IPS-NIHi7 (cell line): ENCODE results near the gene PLAC9.
A peak's percentile ranks its signal among the peaks of the same experiment; 100 is the strongest.

Experiments used
- DNase-seq: peaks from one replicate; pipeline ENCODE4 v3.0.0; 2012; ENCODE audit warnings: mixed read lengths; ENCODE audit errors: extremely low spot score

The PLAC9 gene

DNA sequence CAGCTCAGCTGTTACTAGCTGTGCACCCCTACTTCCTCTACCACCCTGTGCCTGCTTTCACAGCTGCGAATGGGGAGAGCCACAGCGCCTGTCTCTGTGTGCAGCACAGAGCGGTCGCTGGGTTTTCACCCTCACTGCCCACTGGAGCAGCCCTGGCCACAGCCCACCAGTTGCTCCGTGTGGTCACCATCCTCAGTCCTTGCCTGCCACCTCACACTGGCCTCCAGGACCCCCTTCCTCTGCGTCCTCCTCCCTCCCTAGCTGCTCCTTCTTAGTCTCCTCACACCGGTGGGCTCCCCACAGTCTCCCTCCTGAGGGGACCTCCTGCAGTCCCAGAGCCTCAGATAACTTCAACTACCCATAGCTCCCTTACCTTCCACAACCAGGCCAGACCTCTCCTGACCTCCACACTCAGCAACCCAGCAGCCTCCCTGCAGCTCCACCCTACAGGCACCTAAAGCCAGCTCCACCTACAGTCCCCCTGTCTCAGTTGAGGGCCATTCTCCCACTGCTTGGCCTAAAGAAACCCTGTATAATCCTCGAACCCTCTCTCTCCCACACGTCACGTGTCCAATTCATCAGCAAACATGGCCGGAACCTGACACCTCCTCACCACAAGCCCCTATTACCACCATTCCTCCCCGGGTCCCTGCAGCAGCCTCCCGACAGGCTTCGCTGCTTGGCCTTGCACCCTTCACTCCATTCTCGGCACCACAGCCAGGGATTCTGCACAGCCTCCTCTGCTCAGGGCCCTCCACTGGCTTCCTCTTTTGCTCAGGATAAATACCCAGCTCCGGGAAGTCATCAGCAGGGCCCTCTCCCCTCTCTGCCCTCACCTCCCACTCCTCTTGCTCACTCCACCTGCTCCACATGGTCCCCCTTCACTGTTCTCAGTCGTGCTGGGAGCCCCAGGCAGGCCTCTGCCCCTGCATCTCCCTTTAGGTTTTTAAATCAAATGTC, 28.1 kb downstream of the PLAC9 start:
- no peak for DNase-seq

DNA sequence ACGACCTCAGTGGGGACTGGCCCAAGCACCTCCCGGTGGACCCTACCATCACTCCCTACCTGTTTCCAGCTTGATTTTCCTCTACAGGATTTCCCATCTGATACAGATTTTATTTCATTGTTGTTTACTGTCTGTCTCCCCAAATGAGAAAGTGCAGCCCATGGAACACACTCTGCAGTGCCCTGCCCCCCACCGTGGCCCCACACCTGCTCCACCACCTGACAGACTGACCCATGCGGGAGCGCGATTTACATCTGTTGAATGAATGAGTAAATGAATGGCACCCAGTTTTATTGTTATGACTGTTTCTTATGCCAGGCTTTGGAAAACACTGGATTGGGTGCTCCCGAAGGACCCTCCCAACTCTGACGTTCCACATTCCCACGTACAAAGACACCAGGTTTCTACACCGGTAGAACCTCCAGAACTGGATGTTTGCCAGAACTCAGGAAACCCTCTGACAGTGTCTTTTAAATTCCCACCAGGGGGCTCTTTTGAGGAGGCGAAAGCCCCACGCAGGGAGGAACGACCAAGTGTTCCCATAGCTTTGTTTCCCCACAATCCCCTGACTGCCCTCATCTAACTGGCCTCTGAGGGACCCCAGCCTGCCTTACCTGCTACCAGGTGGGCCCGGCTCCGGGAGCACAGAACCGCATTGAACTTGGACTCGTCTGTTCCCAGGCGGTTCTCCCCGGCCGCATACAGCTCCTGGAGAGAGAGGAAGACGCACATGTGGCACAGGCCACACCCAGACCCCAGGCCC, 29.0 kb downstream of the PLAC9 start:
- peak; percentile 45 for DNase-seq

DNA sequence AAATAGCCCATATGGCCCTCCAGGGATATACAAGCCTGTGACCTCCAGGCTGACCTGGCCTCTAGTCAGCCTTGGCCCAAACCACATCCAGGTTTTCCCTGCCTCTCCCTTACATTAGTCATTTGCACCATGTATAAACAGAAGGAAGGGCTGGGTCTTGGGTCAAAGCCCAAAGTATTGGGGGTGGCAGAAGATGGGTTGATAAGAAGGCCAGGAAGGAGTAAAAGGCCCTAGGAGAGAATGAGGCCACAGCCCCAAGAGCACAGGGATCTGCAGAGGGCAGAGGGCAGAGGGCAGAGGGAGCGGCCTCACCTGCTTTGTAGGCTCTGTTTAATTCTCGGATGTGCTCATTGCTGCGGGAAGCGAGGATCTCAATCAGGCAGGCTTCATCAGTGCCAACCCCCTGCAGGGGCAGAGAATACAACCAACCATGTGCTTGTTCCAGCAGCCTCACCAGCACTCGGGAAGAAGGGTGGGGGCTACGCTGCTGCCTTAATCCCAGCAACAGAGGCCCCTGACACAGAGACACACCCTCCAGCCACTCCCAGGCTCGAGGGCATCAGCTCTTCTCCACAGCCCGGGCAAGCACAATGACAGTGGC, 31.3 kb downstream of the PLAC9 start:
- no peak for DNase-seq

DNA sequence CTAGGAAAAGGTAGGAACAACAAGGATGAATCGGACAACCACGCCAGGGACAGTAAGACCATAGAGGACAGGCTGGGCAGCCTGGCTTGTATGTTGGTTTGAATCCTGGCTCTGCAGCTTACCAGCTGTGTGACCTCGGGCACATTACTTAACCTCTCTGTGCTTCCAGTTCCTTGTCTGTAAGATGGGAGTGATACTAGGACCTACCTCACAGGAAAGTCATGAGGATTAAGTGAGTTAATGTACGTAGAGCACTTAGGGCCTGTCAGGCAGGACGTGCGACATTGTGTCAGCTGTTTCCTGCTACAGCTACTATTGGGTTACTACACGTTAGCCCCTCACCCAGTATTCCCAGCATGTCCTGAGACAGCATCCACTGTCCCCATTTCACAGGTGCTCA, 32.1 kb downstream of the PLAC9 start:
- no peak for DNase-seq

DNA sequence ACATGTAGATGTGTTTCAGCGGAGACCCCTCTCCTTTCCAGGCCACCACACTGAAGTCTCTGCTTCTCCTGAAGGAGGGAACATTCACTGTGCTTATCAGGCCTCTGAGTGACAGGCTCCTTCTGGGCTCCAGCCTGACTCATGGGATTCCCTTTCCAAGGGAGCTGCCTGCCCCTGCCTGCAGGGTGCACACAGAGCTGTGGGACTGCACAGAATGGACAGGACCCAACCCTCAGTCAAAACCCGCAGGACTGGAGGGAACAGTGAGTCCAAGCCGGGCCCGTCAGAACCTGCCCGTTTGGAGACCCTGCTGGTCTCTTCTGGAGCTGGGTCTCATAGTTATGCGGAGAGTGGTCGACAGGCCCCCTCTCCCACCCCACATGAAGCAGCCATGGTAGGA, 32.6 kb downstream of the PLAC9 start:
- no peak for DNase-seq

DNA sequence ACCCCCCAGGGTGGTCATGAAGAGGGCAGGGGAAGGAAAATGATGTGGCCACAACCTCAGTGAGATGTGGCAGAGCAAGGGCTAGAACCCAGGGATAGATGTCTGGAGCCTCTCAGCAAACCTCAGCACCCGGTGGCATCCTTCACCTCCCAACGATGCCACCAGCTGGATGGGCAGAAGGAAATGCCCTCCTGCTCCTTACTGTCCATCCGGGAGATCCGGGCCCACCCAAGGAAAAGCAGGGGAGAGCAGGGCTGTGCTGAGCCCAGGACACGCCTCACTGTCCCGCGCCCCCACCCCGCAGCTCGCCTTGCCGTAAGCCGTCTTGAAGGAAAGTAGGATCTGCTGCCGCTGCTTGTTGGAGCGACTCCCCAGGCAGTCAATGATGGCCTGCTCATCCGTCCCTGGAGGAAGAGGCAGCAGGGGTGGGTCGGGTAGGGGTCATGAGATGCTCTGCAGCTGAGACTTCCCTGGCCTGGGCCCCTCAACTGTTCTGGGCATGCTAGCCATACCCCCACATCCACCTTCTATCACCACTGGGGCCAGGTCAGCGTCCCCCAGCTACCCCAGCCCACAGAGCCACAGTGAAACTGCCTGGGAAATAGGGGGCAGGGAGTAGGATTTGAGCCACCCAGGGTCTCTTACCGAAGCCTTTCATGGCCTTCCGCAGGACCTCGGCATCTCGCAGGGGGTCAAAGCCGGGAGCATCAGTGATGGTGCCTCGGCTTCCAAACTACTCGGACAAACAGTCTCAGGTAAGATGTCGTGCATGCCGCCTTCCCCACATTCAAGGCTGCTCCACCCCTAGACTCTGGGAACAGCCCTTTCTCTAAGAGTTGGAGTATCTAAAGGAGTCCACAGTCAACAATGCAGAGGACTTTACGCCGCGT, 34.3 kb downstream of the PLAC9 start:
- no peak for DNase-seq

DNA sequence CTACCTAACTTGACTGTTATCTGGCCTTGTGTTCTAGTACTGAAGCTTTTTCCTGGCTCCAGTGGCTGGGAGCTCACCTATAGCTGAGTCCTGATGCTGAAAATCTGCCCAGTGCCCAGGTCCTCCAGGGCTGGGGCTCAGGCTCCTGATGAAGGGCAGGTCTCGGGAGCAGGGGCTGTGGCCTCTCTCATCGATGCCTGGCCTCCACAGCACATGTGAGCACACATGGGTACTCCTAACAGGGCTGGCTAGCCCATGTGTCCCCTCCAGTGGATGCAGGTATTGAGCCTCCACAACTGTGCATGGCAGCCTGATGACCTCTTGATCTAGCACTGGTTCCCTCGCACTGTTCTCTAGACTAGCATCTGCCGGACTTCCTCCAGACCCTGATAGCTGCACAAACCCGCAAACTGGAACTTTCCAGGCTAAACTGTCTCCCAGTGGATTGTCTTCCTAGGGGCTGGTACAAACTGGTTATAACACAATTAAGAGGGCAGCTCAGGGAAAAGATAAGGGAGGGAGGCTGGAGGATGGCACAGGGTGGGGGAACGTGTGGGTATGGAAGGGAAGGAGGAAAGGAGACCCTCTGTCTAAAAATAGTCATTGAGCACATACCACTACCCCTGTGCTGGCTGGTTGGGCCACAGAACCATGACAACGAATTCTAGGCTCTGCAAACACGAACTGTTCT, 35.1 kb downstream of the PLAC9 start:
- DNase-seq = no peak

DNA sequence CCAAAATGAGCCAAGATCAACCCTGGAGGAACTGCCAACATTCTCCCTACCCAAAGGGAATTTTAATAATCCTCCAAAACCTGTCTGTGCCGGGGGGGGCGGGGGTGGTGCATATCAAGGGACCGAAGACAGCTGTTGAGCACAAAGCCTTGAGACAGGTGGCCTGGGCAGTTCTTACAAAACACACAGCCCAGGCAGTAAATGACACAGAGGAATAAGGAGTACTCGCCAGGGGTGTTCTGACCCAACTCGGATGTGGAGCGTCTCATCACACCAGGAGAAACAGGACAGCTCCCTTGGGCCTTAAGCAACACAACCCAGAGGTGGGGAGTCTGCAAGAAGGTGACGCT, 35.6 kb downstream of the PLAC9 start:
- DNase-seq = no peak

DNA sequence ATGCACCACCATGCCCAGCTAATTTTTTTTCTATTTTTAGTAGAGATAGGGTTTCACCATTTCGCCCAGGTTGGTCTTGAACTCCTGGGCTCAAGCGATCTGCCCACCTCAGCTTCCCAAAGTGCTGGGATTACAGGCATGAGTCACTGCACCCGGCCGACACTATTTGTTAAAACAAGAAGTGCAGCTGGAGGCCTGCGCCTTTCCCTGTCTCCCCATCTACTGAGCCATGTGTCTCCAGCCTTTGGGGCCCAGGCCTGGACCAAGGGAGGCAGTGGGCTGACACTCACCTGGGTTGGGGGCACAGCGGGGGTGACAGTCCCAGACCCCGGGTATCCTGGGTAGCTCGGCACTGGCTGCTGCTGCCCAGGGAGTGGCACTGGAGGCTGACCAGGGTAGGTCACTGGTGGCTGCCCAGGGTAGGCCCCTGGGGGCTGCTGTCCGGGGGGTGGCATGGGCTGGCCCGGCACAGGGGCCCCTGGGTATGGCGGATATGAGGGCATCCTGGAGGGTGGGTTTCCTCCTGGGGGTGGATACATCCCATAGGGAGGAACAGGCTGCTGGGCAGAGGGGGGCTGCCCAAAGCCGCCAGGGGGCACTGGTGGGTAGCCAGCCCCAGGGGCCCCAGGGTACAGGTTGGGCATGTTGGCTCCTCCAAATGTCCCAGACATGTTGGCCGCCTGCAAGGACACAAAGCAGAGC, 36.3 kb downstream of the PLAC9 start:
- peak; percentile 78 for DNase-seq

DNA sequence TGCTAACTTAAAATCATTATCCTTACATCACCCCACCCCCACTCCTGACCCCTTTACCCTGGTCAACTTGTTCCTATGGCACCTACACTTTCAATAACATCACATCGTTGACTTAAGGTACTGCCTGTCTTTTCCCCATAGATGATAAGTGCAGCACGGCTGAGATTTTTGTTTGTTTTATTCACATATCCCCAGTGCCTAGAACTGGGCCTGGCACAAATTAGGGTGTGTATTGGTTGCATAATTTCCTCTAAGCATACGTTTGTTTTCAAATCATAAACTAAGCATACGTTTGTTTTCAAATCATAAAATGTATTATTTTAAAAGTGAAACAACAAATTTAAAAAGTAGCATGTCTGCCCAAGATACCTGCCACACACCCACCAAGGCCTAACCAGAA, 37.5 kb downstream of the PLAC9 start:
- no peak for DNase-seq

DNA sequence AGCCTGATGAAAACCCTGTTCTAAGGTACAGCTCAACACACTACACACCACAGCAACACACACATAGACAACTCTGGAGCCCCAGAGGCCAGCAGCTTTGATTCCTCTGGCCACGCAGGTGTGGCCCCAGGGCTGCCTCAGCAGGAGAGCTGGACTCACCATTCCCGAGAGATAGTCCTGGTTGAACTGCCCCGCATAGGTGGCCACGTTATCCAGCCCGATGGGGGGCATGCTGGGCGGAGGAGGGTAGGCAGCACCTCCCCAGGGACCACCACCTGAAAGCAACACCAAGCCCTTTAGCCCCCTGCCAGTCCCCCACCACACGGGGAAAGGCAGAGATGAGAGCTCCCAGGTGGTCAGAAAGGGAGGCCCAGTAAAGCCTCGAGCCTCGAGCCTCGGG, 38.1 kb downstream of the PLAC9 start:
- DNase-seq = no peak

DNA sequence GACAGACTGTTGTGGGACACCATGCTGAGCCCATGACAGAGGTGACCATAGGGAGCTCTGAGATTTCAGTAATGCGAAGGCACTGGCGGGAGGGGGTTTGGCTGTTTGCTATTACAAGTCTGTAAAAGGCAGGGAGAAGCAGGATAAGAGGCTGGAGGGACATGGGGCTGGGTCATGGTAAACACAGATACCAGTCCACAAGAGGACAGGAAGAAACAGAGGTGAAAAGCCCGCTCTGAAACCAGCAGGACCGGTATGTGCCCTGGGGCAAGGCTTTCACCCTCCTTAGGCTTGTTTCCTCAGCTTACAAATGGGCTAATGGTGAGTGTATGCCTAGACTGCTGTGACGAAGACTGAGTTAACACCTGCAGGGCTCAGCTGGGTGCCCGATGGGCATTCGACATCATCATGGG, 38.7 kb downstream of the PLAC9 start:
- peak; percentile 31 for DNase-seq

DNA sequence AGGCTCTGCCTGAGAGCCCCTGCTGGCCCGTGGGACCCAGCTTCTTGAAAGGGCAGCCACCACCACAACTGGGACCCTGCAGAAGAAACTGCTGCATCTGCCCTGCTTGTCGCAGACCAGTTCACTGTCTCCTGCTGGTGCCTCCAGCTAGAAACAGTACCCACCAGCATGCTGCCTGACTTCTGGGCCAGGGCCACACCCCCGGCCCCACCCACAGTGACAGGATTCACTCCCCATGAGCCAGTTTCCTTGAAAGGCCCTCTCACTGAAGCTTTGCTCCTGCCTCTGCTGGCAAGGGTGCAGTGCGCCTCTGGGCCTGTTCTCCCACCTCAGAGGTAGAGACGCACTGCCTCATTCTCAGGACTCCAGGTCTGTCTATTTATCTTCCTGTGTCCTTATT, 40.4 kb downstream of the PLAC9 start:
- peak; percentile 47 for DNase-seq

DNA sequence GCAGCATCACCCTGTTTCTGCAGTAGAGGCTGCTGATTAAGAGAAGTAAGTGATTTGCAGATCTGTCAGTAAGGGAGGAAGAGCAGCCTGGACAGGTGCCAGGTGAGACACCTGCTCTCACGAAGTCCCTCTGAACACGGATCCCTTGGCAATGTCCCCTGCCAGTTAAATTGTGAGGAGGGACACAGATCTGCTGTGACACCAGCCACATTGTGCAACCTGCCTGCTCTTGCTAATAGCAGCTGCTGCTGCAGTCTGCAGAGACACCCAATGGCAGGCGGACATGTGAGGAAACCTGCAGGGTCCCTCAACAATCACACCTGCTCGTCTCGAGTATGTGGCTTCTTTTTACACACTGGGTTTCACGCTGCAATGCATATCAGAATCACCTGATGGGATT, 40.9 kb downstream of the PLAC9 start:
- no peak for DNase-seq

DNA sequence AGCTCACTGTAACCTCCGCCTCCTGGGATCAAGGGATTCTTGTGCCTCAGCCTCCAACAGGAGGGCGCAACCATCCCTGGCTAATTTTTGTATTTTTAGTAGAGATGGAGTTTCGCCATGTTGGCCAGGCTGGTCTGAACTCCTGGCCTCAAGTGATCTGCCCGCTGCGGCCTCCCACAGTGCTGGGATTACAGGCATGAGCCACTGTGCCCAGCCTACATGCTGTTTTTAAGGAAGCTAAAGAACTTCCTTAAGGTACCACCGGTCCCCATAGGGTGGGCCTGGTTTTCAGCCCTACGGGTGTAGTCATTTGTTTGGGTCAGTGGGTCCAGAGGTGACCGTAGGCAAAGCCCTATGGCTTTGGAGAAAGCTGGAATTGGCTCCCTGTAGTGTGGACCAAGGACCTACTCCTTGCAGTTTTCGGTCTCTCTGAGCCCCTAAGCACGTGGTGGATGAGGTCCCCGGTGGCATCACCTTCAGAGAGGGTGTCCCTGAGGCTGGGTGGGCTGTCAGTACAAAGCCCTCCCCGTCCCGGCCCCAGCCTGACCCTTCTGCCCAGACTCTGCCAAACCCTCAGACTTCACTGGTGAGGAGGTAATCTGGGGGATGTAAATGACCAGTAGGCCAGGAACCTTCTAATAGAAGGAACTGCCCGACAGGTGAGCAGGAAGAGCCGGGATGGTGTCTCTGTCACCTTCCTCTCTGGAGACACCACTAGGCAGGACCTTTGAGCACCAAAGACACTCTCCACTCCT, 42.3 kb downstream of the PLAC9 start:
- DNase-seq = no peak

DNA sequence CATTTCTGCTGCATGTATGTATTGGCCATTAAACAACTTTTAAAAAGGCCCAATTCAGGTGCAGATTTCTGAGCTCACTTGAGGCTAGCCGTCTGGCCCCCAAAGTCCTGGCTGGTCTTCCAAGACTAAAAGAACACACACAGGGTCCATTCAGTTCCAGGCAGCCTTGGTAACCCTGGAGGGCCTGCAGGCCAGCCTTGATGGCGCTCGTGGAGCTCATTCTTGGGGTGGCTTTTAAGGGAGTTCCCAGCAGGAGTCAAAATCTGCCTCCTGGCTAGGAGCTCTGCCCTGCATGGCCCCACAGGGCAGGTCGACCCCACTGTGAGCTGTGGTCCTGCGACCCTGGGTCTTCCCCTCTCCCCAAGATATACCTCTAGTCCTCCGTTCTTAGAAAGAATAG, 44.0 kb downstream of the PLAC9 start:
- DNase-seq = no peak

DNA sequence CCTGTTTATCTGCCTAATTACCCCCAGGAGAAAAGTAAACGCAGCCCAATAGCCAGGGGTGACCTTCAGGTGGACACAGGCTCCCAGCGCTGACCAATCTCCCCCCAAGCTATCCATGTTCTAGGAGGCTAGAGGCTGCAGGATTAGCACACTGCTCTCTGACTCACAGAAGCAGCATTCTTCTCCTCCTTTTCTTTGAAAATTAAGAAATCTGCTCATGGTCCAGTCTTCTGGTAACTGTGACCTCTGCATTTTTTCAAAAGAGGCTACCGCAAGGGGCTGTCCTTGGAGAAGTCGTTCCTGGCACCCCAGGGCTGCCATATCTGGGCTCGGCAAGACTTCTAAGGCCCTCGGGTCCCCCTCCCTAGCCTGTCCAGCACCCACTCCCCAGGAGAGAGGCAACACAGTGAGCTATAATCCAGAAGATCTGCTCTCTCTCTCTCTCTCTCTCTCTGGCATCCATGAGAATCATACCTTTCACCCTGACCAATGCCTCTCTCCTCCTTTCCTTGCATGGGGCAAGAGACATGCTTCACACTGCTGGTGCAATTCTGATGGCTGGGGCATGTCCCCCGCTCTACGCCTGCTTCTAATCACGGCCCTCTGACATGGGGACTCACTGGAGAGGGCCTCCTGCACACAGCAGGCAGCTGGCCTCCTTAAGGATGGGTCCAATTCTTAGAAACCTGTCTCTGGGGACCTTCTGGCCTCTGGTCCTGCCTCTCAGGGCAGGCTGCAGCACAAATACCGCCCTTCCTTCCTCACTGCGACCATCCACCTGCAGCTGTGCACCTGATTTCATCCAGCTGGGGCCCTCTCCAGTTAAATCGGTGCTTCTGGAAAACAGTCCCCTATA, 45.5 kb downstream of the PLAC9 start:
- no peak for DNase-seq

DNA sequence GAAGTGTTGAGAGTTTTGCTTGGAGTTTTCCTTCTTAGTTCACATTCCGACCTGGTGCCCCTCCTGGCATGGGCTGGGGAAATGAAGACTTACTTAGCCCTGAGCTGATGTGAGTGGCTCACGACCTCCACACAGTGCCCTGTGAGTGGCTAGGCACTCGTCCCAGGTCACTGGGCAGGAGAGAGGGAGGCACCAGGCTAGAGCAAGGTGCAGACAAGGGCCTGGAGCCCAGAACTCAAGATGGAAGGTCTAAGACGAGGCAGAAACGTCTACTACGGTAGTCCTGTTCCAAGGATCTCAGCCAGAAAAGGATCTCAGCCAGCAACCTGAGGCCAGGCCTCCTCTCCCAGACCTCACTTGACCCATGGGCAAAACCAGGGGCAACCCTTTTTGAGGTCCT, 50.5 kb downstream of the PLAC9 start:
- DNase-seq = no peak

DNA sequence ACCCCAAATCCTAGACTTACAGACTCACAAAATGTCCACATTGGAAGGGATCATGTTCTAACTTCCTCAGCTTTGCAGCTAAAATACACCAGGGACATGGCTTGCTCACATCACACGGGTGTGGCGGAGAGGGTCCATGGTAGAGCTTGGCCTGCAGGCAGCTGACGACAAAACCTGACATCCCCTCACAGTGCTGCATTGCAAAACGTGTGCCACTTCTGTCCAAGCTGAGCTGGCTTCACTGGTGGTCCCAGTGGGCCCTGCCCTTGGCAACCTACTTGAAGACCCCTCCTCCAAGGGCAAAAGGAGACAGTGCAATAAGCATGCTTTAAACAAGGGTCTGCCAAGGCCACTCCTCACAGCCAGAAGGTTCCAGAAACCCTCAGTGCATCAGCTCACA, 50.9 kb downstream of the PLAC9 start:
- DNase-seq = no peak
